Measurements from ENCODE around the gene CCT8.

Gene CCT8

GRCh38 chr21:29104239-29104708 lies 30.8 kb upstream of the CCT8 start:
- H3K27ac ChIP-seq: no peak overlapping the region
- no peak for TF ChIP-seq CTCF (conservative IDR thresholded peaks at IDR 0.05)
- TF ChIP-seq ZFX (IDR thresholded peaks at IDR 0.05): no peak

- no peak for TF ChIP-seq ZFX (IDR thresholded peaks at IDR 0.05)
- no peak for TF ChIP-seq CTCF (conservative IDR thresholded peaks at IDR 0.05)
- H3K27ac ChIP-seq: no peak overlapping the region
Observed at GRCh38 chr21:29102791-29103257, 29.4 kb upstream of the CCT8 start.

- TF ChIP-seq CTCF (conservative IDR thresholded peaks at IDR 0.05) (no peak), ZFX (IDR thresholded peaks at IDR 0.05) (no peak)
- no peak overlapping the region for H3K27ac ChIP-seq
Observed at GRCh38 chr21:29098156-29098555, 24.7 kb upstream of the CCT8 start.

DNA sequence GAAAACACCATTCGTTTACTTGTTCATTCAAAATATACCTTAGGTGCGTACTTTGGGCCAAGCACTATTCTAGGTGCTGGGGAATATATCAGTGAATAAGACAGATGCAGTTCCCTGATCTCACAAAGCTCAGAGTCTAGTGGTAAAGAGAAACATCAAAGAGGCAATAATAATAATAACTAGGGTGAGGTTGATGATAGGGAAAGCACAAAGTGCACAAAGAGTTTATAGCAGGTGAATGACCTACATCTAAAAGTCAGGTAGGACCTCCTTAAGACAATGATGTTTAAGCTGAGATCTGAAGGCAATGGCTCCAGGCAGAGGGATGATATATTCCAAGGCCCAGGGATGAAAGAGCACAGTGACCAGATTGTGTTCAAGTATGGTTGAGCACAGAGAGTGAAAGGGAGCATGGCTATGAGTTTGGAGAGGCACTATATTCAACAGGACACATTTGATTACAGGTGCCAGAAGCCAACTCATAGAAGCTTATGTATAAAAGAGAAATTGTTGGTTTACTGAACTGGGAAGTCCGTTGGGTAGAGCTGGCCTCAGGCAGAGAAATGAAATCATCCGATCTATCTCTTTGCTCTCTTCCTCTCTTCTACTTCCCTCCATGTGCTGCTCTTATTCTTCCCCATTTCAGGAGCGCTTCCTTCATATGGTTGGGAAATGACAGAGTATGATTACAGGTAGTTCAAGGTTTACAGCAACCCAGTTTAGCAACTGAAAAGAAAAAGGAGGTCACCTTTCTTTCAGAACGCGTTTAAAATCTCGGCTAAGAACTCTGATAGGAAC lies 23.0 kb upstream of the CCT8 start:
- H3K27ac ChIP-seq: no peak overlapping the region
- TF ChIP-seq CTCF (conservative IDR thresholded peaks at IDR 0.05): no peak
- TF ChIP-seq ZFX (IDR thresholded peaks at IDR 0.05): no peak

GRCh38 chr21:29092102-29092959 lies 18.9 kb upstream of the CCT8 start:
- no peak for TF ChIP-seq CTCF (conservative IDR thresholded peaks at IDR 0.05)
- no peak for TF ChIP-seq ZFX (IDR thresholded peaks at IDR 0.05)
- no peak overlapping the region for H3K27ac ChIP-seq

GRCh38 chr21:29091033-29091432 lies 17.6 kb upstream of the CCT8 start:
- H3K27ac ChIP-seq: no peak overlapping the region

More at GRCh38 chr21:29091033-29091432, 17.6 kb upstream of the CCT8 start:
- TF ChIP-seq CTCF (conservative IDR thresholded peaks at IDR 0.05) (no peak), ZFX (IDR thresholded peaks at IDR 0.05) (no peak)

All from C4-2B (cell line).